ENCODE results near the gene KCNJ2. TPM values are rescaled to one million over a fixed set of nuclear protein-coding genes. Genes with fewer than 3 reads are reported as not detected.

KCNJ2 gene
- total RNA-seq, 1 experiment from 2014 or later: 1.5 TPM

- Histone ChIP-seq H3K27ac (ENCODE audit: low read length) (peak overlapping the region; percentile 72), H3K36me3 (ENCODE audit: control insufficient read depth, insufficient read depth, low read length) (no peaks in the 10 kb centered on the region), H3K27me3 (ENCODE audit: control insufficient read depth, insufficient read depth, low read length) (peaks cover 30% of the 10 kb centered on the region), H3K9me3 (ENCODE audit: control insufficient read depth, insufficient read depth, low read depth, low read length) (no peaks in the 10 kb centered on the region), H3K4me1 (ENCODE audit: control insufficient read depth, insufficient read depth, low read length) (peaks cover 12% of the 10 kb centered on the region), H3K4me3 (ENCODE audit: low read depth in 2 of 2, low read length in 2 of 2) (peak overlapping the region; percentile 64 to 67)
- no peak for TF ChIP-seq TCF7L2 (IDR thresholded peaks at IDR 0.05; ENCODE audit: low read depth, low read length)
- TF ChIP-seq CTCF (IDR thresholded peaks at IDR 0.05): peak; percentile 87
- TF ChIP-seq POLR2AphosphoS5 (IDR thresholded peaks at IDR 0.05; ENCODE audit: low read depth, low read length): no peak
- ChIA-PET CTCF (interaction anchor here (1.6 kb wide), 1 partner anchor 385 kb away, joined by 4 read pairs; no protein-coding TSS in a partner anchor), POLR2A (no interaction called here)
- intact Hi-C loops (cut with micrococcal nuclease; ENCODE audit: unreplicated experiment): loop anchor here (5.0 kb wide), 1 partner anchor 454 kb away; no protein-coding TSS in a partner anchor
- peak; percentile 75 for ATAC-seq
- peak; percentile 32 for DNase-seq (ENCODE audit: low read depth, low spot score)
- in situ Hi-C loops (cut with HindIII; ENCODE audit: low pct_unique_long_range_greater_than_20kb, low sequenced_read_pairs): no loop called here
- no TSS peak for BruUV-seq (replicated peaks)
Measured at GRCh38 chr17:70168044-70168976, 1.0 kb upstream of the KCNJ2 start.

GRCh38 chr17:70169709-70170597, 621 bp downstream of the KCNJ2 start:
- Histone ChIP-seq H3K27ac (ENCODE audit: low read length) (peak overlapping the region; percentile 55; the same call in 1 of the 2 replicates), H3K27me3 (ENCODE audit: control insufficient read depth, insufficient read depth, low read length) (peaks cover 32% of the 10 kb centered on the region), H3K4me1 (ENCODE audit: control insufficient read depth, insufficient read depth, low read length) (peaks cover 12% of the 10 kb centered on the region), H3K36me3 (ENCODE audit: control insufficient read depth, insufficient read depth, low read length) (no peaks in the 10 kb centered on the region), H3K4me3 (ENCODE audit: low read depth in 2 of 2, low read length in 2 of 2) (peak overlapping the region; percentile 64 to 67), H3K9me3 (ENCODE audit: control insufficient read depth, insufficient read depth, low read depth, low read length) (no peaks in the 10 kb centered on the region)
- DNase-seq (ENCODE audit: low read depth, low spot score): no peak
- intact Hi-C loops (cut with micrococcal nuclease; ENCODE audit: unreplicated experiment) (loop anchor here (5.0 to 10.0 kb wide), 2 partner anchors 385 to 452 kb away; no protein-coding TSS in a partner anchor), in situ Hi-C loops (cut with HindIII; ENCODE audit: low pct_unique_long_range_greater_than_20kb, low sequenced_read_pairs) (no loop called here)
- ATAC-seq: peak; percentile 62
- ChIA-PET POLR2A (interaction anchor here (0.6 kb wide), 2 partner anchors 49 to 53 kb away, joined by 4 read pairs; no protein-coding TSS in a partner anchor), CTCF (interaction anchor here (0.6 kb wide), 1 partner anchor 452 kb away, joined by 4 read pairs; no protein-coding TSS in a partner anchor)
- no peak for TF ChIP-seq POLR2AphosphoS5 (IDR thresholded peaks at IDR 0.05; ENCODE audit: low read depth, low read length)
- TF ChIP-seq TCF7L2 (IDR thresholded peaks at IDR 0.05; ENCODE audit: low read depth, low read length): no peak
- no peak for TF ChIP-seq CTCF (IDR thresholded peaks at IDR 0.05)
- TF ChIP-seq REST (IDR thresholded peaks at IDR 0.05; ENCODE audit: insufficient read depth in 1 of 2, low read depth in 2 of 2, low read length in 1 of 2): no peak
- no peak for TF ChIP-seq SIN3A (IDR thresholded peaks at IDR 0.05; ENCODE audit: borderline replicate concordance, insufficient read depth, low read depth, low read length)
- BruUV-seq (replicated peaks): no TSS peak
